ENCODE data around the gene USP11.
A peak's percentile ranks its signal among the peaks of the same experiment; 100 is the strongest.

USP11 gene

DNA sequence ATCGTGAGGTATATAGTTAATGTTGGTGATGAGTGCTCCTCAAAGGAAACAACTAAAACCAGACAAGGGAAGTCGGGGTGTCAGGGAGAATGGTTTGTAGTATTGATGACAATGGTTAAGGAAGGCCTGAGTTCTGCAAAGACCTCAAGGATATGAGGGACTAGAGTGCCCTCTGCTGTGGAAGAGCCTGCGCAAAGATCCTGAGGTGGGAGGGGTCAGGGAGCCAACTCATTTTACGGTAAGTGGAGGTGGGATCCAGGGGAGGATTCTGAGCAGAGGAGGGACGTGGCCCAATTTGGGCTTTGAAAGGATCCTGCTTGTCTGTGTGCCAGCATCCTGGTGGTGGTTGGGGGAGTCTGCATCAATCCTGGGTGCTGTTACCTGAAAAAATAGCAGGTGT, 27.8 kb upstream of the USP11 start:
- no peak for DNase-seq

DNA sequence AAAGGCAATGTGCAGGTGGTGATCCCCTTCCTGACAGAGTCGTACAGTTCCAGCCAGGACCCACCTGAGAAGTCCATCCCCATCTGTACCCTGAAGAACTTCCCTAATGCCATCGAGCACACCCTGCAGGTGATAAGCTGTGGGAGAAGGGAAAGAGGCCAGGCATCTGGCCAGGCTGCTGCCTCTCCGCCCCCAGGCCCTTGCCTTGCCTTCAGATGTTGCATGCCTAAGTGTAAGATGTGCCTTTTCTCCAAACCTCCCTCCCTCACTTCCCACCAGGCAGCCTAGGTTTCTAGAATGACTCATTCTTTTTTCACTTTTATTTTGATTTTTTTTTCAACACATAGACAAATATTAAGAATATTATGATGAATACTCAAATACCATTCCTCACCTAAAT, 26.5 kb upstream of the USP11 start:
- DNase-seq: no peak

DNA sequence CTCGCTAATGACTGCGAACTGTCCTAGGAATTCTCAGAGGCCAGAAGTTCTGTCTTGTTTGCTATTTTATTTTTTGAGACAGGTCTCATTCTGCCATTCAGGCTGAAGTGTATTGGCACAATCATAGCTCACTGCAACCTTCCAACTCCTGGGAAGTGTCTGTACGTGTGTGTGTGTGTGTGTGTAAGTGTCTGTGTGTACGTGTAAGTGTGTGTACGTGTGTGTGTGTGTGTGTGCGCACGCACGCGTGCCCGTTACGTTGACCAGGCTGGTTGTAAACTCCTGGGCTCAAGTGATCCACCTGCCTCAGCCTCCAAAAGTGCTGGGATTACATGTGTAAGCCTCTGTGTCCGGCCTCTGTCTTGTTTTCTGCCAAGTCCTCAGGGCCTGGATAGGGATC, 24.7 kb upstream of the USP11 start:
- no peak for DNase-seq

DNA sequence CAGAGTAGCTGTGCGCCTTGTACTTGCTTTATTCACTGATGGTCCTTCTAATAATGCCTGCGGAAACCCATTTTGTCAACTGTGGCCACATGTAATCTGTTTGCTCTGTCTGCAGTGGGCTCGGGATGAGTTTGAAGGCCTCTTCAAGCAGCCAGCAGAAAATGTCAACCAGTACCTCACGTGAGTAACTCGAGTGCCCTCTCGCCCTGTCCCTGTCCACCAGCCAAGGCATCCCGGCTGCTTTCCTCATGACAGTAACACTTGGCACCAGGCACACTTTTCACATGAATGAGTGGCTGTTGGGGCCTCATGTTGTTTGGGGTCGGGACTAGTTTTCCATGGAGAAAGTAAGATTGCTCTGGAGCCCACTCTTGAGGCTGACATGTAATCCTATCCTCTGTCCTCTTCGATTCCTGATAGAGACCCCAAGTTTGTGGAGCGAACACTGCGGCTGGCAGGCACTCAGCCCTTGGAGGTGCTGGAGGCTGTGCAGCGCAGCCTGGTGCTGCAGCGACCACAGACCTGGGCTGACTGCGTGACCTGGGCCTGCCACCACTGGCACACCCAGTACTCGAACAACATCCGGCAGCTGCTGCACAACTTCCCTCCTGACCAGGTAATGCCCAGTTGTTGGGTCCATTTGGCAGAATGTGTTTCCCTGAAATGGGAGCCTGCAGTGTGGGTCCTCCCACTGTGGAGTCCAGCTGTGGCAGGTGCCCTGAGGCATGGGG, 23.1 kb upstream of the USP11 start:
- no peak for DNase-seq

DNA sequence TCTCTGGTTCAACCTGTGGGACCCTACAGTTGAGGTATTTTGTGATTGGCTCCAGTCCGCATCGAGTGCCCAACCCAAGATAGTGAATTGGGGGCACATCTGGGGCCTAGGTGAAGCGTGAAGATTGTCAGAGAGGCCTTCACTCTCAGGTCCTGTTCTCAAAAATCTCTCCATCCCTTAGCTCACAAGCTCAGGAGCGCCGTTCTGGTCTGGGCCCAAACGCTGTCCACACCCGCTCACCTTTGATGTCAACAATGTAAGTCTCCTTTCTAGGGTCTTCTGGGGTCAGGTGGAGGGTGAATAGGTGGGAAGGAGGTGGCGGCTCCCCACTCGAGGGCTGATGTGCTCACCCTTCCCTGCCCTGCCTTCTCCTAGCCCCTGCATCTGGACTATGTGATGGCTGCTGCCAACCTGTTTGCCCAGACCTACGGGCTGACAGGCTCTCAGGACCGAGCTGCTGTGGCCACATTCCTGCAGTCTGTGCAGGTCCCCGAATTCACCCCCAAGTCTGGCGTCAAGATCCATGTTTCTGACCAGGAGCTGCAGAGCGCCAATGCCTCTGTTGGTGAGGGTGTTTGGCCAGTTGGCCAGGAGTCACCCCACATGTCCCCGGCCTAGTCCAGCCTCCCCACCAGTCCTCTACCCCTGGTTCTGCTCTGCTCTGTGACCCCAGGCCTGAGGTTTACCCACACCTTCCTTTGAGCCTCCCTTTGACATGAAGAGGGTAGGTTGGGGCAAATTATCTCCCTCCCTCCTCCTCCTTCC, 22.0 kb upstream of the USP11 start:
- DNase-seq: no peak

DNA sequence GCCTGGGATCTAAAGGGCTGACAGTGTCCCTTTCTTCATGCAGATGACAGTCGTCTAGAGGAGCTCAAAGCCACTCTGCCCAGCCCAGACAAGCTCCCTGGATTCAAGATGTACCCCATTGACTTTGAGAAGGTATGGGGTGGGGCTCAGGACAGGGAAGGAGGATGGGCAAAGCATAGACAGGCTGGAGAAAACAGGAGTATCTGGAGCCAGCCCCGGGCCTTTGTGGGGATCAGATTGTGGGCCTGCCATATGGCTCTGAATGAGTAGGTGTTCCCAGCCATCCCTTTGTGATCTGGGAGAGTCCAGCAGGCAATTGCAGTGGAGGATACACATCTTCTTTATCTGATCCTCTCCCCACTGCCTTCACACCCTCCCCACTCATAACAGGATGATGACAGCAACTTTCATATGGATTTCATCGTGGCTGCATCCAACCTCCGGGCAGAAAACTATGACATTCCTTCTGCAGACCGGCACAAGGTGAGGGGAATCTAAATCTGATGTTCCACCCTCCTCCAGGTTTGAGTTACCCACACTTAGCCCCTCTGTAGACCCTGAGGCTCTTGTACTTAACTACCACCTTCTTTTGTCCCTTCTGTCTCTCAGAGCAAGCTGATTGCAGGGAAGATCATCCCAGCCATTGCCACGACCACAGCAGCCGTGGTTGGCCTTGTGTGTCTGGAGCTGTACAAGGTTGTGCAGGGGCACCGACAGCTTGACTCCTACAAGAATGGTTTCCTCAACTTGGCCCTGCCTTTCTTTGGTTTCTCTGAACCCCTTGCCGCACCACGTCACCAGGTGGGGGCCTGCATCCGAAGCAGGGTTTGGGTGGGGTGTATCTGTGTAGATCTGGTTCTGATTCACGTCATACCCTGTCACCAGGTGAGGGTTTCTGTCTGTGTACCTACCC, 20.2 kb upstream of the USP11 start:
- DNase-seq: no peak

DNA sequence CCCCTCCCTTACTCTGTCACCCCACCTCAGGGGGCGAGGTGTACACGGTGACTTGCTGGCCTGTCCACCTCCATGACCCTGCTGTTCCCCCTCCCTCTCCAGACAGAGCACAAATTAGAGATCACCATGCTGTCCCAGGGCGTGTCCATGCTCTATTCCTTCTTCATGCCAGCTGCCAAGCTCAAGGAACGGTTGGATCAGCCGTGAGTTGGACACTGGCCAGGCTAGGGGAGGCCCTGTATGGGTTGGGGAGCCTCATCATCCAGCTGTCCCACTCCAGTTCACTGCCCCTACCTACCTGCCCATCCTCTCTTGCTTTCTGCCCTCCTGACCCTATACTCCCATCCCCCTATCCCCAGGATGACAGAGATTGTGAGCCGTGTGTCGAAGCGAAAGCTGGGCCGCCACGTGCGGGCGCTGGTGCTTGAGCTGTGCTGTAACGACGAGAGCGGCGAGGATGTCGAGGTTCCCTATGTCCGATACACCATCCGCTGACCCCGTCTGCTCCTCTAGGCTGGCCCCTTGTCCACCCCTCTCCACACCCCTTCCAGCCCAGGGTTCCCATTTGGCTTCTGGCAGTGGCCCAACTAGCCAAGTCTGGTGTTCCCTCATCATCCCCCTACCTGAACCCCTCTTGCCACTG, 18.3 kb upstream of the USP11 start:
- no peak for DNase-seq

DNA sequence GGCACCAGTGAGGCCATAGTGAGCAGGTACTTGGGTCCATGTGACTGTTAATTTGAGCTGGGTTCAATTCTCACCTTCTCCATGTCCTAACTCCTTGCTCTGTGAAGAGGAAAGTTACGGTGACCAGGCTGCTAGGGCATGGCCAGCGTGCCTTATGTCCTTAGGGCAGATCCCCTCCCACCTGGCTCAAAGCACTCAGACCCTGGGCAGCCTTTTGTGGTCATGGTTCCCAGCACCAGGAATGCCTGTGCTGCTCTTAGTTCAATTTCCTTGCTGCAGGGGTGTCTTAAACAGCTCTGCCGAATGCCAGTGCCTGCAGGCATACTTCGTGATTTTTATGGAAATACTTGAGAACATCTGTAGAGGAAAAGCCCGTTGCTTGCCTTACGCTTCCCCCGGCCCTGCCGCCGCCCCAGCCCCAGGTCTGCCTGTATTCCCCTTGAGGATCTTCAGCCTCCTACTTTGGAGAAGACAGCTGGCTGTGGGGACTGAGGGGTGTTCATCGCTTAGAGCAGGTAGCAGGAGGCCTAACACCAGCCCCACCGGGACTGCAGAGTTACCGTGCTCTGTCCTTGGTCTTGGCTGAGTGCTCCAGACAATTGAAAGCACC, 17.4 kb upstream of the USP11 start:
- no peak for DNase-seq

DNA sequence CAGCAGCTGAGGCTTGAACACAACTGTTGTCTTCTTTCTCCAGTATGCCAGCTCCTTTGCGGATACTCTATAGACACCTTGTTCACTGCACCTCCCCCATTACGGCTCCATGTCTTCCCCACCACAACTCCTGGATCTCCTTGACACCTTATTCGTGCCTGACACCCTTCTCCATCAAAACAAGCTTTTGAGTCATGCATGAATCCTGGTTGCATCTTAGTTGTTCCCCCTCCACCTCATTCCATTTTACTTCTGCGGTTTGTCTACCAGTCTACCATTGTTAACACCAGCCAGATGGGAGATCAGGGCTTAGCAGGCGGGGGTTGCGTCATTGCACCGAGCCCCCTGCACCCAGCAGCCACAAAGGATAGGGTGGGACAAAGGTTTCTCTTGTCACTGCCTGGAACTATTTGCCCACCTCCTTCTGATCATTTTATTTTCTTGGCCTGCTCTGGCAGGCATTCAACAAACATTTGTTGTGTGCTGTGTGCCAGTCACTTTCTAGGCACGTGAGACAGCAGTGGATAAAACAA, 16.4 kb upstream of the USP11 start:
- DNase-seq: no peak

DNA sequence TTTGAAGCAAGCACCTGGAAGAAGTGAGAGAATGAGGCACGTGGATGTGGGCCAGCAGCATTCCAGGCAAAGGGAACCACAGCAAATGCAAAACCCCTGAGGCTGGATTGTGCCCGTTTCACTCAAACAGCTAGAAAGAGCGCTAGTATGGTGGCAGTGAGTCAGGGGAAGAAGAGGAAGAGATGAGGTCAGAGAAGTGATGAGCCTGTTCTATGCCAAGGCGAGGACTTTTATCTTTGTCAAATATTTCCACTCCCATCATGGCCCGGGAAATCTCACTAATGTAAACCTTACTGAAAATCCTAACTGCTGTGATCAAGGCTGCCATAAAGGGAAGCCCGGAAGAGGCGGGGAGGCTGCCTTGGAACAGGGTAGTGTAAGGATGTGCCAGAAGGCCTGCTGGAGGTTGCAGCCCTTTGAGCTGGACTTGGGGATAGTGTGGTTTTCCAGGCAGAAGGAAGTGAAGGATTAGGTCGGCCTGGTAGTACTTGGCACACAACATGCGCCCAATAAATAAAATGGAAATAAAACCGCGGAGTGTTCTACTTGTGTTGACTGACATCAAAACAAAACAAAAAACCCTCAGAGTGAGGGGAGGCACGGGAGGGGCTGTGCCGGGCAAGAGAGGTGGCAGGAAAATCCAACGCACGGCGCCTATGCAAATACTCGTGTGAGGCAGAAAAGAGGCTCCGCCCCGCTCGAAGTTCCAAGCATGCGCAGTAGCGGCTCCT, 15.5 kb upstream of the USP11 start:
- no peak for DNase-seq

DNA sequence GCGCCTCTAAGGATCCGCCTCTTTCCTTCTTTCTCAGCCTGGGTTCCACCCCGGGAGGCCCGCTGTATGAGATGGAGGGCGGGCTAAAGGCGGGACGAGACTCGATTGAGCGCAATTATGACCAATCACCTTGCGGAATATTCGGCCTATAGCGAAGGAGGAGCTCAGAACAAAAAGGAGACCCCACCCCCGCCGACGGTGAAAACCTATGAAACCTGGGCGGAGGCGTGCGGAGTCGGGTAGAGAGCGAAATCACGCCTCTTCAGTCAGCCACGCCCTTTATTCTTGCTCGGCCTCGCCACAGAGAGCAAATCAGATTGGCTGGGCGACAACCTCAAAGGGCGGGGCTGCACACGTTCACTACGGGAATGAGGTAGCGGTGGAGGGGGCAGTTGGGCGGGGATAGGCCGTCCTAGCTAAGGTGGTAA, 14.9 kb upstream of the USP11 start:
- peak; percentile 83 to 100 (median 88) for DNase-seq

DNA sequence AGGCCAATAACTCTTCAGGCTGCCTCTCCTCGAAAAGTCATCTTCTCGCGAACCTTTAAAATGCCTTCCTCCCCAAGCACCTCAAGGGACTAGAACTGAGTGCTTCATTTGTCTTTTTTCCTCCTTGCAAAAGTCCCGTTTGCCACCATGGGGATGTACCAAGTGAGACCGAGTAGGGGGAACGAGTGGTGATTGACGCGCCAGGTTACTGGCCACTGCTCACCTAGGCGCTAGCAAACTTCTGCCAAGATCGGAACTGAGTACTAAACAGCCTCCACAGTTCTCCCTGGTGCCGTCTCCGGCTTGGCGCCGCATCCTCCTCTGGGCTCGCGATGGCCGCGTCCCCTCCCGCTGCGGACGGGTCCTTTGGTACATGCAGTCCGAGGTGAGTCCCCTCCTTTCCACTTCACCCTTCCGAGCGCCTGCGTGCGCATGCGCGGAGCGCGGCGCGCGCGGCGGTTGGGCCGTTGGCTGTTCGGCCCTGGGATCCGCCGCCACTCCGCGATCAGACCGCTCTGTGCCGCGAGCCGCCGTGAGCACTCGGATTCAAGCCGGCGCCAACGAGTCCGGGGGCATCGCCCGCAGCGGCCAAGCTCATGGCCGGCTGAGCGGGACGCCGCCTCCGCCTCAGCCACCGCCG, 14.4 kb upstream of the USP11 start, which contains the start of gene CDK16:
CDK16 (plus strand) TSS at position 402 of the 640 bp plus-strand sequence. CDS start 4,877 bp downstream, outside the sequence.
- peak; percentile 38 to 73 (median 58) for DNase-seq

DNA sequence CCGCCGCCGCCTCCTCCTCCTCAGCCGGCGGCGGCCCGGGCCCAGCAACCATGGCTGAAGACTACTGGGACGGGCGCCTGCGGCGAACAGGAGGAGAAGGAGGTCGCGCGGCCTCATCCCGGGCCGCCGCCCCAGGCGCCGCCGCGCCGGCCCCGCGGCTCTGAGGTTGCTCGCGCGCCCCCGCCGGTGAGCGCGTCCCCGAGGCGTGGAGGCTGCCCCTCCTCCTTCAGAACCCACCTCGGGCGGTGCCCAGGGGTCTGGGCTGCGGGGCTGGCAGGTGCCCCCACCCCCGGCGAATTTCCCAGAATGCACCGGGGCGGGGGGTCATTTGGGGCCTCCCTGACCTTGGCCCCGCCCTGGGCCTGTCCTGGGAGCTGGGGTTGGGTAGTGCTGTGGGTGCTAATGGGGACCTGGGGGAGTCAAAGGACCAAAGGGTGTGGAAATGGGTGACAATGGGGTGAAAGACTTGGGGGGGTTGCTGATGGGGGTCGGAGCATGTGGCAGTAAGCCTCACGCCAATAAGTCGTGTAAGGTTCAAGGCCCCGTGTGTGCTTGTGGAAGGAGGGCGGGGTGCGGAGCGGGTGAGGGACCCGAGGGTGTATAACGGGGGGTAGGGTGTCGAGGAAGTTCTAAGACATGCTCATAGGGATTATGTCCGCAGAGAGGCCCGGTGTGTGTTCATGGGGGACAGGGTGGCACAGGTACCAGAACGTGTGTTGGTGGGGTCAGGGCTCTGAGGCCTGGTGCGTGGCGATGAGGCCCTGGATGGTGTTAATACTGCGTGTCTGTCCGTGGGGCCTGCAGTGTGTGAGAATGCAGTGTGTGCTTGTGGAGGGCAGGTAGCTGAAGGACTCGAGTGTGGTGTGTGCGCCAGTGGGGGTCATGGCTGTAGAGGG, 13.6 kb upstream of the USP11 start:
- peak in 2 of 4 experiments; percentile 4 to 49 for DNase-seq

DNA sequence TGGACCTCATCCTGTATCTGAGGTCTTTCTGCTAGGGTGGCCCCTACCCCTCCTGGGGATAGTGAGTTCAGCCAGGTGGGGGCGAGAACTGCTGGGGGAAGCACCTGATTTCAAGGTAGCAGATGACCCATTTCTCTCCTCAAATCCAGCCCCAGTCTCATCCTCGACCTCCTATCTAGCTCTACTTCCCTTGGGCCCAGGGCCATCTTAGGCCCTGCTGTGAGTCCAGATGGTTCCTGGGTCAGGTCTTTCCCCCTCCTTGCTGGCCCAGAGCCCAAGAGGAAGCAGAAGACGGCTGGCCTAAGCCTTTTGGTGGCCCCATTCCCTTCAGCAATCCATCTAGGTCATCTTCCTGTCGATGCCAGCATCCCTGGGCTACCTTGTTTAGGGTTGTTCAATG, 11.1 kb upstream of the USP11 start:
- no peak for DNase-seq

DNA sequence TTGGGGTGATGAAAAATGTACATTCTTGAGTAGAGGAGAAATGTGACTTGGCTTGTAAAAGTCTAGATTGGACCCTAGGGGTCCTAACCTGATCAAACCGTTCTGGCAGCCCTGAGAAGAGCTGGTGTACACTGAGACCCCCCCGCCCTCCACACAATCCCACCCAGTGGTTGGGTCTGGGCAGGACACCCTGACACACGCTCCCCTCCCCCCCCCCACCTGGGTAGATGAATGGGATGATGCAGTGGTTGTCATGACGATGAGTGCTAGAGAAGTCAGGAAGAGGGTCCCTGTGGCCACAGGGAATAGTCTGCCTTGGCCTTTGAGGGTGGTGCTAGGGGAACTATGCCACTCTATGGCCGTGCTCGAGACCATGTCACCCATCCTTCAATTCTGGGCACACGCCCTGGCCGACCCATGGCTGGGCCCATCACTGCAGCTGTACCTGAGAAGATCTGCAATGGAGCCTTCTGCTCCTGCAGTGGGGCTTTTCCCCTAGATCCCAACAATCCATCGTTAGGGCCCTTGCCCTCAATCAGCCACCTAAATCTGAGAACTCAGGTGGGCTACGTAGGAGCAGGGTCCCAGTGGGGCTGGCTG, 10.0 kb upstream of the USP11 start:
- no peak for DNase-seq

DNA sequence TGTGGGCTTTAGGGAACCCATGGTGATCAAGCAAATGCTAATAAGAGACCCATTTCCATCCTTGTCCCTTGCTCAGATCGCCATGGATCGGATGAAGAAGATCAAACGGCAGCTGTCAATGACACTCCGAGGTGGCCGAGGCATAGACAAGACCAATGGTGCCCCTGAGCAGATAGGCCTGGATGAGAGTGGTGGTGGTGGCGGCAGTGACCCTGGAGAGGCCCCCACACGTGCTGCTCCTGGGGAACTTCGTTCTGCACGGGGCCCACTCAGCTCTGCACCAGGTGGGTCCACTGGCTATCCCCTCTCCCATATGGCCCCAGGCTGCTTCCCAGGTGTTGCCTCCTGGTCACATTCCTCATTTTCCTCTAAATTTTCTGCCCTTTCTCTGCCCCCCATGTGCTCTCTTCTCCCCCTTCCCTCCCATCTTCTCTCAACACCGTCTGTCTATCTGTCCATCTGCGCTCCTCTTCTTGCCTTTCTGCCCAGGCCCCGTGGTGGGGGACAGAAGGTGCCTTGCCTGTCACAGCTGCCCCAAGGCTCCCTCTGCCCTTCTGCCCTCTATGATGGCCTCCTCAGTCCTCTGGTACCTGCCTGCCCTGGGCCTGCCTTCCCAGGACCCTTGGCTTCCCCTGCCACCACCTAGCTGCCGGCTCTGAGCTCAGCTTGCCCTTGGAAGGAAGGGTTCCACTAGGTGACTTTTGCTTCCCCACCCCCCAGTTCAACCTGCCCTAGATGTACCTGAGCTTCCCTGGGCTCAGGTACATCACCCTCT, 9.1 kb upstream of the USP11 start:
- no peak for DNase-seq

DNA sequence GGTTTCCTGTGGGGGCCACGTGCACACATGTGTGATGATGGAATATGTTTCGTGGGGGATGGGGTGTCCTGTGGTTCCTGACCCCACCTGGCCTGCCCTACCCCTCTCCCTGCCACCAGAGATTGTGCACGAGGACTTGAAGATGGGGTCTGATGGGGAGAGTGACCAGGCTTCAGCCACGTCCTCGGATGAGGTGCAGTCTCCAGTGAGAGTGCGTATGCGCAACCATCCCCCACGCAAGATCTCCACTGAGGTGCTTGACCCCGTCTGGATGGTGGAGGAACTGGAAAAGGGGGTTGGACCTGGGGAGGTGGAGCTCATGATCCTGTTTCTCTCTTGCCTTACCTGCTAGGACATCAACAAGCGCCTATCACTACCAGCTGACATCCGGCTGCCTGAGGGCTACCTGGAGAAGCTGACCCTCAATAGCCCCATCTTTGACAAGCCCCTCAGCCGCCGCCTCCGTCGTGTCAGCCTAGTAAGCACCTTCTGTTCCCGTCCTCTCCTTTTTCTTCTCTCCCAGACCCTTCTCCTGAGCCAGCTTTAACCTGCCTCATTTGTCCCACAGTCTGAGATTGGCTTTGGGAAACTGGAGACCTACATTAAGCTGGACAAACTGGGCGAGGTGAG, 8.4 kb upstream of the USP11 start:
- DNase-seq: no peak

DNA sequence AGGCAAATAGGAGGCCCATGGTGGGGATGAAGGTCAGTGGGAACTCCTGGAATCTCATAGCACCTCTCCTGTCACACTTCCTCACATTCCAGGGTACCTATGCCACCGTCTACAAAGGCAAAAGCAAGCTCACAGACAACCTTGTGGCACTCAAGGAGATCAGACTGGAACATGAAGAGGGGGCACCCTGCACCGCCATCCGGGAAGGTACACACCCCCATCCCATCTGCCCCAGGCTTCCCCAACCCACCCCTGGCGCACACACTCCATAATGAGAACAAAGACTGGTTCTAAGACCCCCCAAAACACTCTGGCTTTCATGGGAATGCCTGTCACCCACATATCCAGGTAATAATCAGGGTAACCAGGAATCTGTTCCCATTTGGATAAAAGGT, 7.9 kb upstream of the USP11 start:
- DNase-seq: no peak
